ENCODE results near the gene SPRR1B.

- TF ChIP-seq CTCF (IDR thresholded peaks at IDR 0.05) (no peak), POLR2A (IDR thresholded peaks at IDR 0.05) (no peak)
Measured at GRCh38 chr1:152993186-152993585, 37.8 kb upstream of the SPRR1B start.

Measured in body of pancreas (tissue), 4 donors.